ENCODE data around the gene WDR86.

Gene WDR86

DNA sequence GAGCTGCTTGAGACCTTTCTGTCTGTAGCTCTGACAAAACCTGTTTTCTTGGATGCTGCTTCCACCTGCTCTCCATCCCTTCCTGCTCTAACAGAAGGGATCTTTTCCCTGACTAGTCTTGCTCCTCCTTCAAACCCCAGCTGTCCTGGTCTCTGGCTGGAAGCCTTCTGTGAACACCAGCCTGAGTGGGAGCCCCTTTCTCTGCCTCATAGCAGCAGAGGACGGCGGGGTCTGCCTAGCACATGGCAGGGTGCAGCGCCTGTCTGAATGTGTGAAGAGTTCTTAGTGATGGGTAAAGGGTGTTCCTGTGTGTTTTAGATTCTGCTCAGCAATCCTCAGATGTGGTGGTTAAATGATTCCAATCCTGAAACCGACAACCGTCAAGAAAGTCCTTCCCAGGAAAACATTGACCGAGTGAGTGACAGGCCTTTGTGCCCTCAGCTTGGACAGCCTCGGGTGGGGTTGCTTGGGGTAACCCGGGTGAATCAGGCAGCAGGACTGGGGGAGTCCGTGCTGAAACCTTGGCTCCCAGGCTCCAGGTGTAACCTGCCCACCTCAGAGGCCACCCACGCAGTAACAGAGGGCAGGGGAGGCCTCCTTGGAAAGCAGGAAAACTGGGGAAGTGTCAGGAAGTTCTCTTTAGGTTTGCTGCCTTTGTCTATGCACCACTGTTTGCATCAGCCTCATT lies 34.2 kb downstream of the WDR86 start:
- Histone ChIP-seq H3K36me3 (ENCODE audit: control insufficient read depth, insufficient read depth, low read length) (no peaks in the 10 kb centered on the region), H3K27me3 (ENCODE audit: control insufficient read depth, insufficient read depth, low read length) (peaks cover 1% of the 10 kb centered on the region), H3K4me3 (ENCODE audit: low read length) (no peak overlapping the region), H3K9ac (ENCODE audit: low read length) (no peak overlapping the region), H3K4me1 (ENCODE audit: control insufficient read depth, insufficient read depth, low read length) (no peaks in the 10 kb centered on the region), H3K9me3 (ENCODE audit: control insufficient read depth, low read length) (no peaks in the 10 kb centered on the region)

DNA sequence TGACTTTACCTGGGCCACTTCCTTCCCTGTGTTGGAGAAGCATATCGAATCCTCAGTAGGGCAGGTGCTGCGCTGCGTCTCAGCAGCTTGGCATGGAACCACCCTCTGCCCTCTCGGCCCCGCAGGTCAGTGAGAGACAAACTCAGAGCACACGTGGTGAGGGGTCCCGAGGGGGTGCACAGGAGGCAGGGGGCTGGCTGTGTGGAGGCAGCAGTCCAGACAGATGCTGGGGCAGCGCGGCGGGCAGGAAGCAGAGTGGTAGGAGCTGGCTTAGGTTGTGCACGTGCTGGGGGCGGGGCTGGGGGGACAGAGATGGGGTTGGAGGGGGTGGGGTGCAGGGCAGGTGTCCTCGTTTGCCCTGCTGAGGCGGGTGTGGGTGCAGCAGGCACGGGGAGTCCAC lies 35.1 kb downstream of the WDR86 start:
- peaks cover 4% of the 10 kb centered on the region for H3K36me3 ChIP-seq (ENCODE audit: control insufficient read depth, insufficient read depth, low read length)

DNA sequence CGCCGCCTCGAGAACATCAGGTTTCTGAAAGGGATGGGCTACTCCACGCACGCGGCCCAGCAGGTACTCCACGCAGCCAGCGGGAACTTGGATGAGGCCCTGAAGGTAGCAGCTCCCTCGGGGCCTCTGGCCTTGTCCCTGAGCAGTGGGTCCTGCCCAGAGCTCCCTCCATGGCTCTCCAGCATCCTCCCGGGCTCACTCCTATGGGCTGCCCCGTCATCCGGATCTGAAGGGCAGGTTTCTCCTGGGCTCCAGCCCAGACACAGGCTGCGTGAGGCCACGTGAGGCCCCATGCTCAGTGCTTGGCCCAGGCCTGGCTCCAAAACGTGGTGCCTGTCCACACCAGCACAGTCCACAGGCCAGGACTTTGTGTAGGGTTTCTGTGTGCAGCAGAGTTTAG lies 35.7 kb downstream of the WDR86 start:
- H3K9me3 ChIP-seq (ENCODE audit: control insufficient read depth, low read length) = no peaks in the 10 kb centered on the region
- H3K4me1 ChIP-seq (ENCODE audit: control insufficient read depth, insufficient read depth, low read length) = no peaks in the 10 kb centered on the region
- peaks cover 5% of the 10 kb centered on the region for H3K36me3 ChIP-seq (ENCODE audit: control insufficient read depth, insufficient read depth, low read length)
- H3K27me3 ChIP-seq (ENCODE audit: control insufficient read depth, insufficient read depth, low read length) = no peaks in the 10 kb centered on the region
- H3K4me3 ChIP-seq (ENCODE audit: low read length) = no peak overlapping the region
- H3K9ac ChIP-seq (ENCODE audit: low read length) = no peak overlapping the region

More for the DNA sequence above, 35.1 kb downstream of the WDR86 start:
- H3K4me1 ChIP-seq (ENCODE audit: control insufficient read depth, insufficient read depth, low read length) = no peaks in the 10 kb centered on the region
- H3K27me3 ChIP-seq (ENCODE audit: control insufficient read depth, insufficient read depth, low read length) = no peaks in the 10 kb centered on the region
- H3K9ac ChIP-seq (ENCODE audit: low read length) = no peak overlapping the region
- no peaks in the 10 kb centered on the region for H3K9me3 ChIP-seq (ENCODE audit: control insufficient read depth, low read length)
- no peak overlapping the region for H3K4me3 ChIP-seq (ENCODE audit: low read length)

DNA sequence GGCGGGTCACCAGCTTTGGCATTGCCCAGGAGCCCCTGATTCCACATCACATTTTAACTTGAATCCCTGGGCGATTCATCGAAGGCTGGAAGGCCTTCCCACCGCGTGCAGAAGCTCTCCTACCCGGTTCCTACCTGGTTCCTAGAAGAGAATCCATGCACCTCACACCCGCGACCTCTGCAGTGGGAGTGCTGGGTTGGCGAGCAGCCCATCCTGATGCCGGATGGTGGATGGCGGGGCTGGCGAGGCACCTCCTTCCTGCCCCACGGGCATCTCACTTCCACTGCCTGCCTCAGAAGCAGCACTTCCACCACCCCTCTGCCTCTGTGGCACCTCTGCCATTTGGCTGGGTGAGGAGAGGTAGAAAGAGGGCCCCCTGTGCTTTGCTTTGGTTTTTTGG lies 36.2 kb downstream of the WDR86 start:
- no peaks in the 10 kb centered on the region for H3K4me1 ChIP-seq (ENCODE audit: control insufficient read depth, insufficient read depth, low read length)
- H3K9ac ChIP-seq (ENCODE audit: low read length) = no peak overlapping the region
- no peaks in the 10 kb centered on the region for H3K9me3 ChIP-seq (ENCODE audit: control insufficient read depth, low read length)
- no peak overlapping the region for H3K4me3 ChIP-seq (ENCODE audit: low read length)
- H3K27me3 ChIP-seq (ENCODE audit: control insufficient read depth, insufficient read depth, low read length) = no peaks in the 10 kb centered on the region
- peaks cover 5% of the 10 kb centered on the region for H3K36me3 ChIP-seq (ENCODE audit: control insufficient read depth, insufficient read depth, low read length)

DNA sequence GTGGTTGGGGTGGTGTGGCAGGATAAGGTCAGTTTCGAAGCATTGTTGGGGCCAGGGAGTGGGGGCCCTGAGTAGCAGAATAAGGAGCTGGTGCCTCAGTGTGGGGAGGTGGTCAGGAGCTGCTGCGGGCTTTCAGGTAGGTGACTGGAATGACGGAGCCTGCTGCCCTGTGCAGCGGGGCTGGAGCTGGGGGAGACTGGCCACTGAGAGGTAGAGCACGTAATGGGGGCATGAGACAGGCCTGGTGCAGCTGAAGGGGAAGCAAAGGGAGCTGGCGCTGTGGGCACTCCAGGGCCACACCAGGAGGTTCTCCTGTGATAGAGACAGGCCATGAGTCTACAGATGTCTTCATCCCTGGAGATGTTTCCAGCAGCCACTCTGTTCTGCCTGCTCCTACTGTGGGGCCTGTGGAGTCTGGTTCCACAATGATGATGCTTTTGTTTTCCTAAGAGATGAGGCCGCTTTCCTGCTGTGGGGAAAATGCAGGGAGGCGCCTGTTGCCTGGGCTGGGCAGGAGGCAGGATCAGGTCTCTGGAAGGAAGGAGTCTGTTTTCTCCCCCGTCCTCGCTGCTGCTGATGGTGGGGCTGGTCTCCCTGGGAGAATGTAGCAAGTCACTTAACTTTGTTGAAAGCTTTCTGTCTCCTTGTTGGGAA lies 37.1 kb downstream of the WDR86 start:
- no peak overlapping the region for H3K9ac ChIP-seq (ENCODE audit: low read length)
- H3K4me1 ChIP-seq (ENCODE audit: control insufficient read depth, insufficient read depth, low read length) = peaks cover 4% of the 10 kb centered on the region
- H3K36me3 ChIP-seq (ENCODE audit: control insufficient read depth, insufficient read depth, low read length) = peaks cover 5% of the 10 kb centered on the region
- H3K27me3 ChIP-seq (ENCODE audit: control insufficient read depth, insufficient read depth, low read length) = no peaks in the 10 kb centered on the region
- no peak overlapping the region for H3K4me3 ChIP-seq (ENCODE audit: low read length)
- no peaks in the 10 kb centered on the region for H3K9me3 ChIP-seq (ENCODE audit: control insufficient read depth, low read length)

DNA sequence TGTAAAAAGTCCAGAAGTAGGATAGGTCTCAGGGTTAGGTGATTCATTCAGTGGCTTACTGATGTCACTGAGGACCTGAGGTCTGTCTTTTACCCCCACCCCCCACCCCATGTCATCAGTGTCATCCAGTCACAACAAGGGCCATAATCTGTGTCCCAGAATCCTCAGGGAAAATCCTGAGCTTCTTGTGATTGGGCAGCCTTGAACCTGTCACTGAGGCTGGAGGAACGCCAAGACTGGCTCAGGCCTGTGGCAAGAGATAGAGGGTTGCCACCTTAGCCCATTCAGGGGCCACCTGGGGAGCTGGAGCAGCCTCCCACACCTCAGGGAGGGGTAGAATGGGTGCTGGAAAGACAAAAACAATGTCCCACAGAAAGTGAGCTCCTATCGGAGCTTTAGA lies 38.6 kb downstream of the WDR86 start:
- Histone ChIP-seq H3K4me1 (ENCODE audit: control insufficient read depth, insufficient read depth, low read length) (peaks cover 4% of the 10 kb centered on the region), H3K9me3 (ENCODE audit: control insufficient read depth, low read length) (no peaks in the 10 kb centered on the region), H3K9ac (ENCODE audit: low read length) (no peak overlapping the region), H3K36me3 (ENCODE audit: control insufficient read depth, insufficient read depth, low read length) (peaks cover 5% of the 10 kb centered on the region), H3K27me3 (ENCODE audit: control insufficient read depth, insufficient read depth, low read length) (no peaks in the 10 kb centered on the region), H3K4me3 (ENCODE audit: low read length) (no peak overlapping the region)

DNA sequence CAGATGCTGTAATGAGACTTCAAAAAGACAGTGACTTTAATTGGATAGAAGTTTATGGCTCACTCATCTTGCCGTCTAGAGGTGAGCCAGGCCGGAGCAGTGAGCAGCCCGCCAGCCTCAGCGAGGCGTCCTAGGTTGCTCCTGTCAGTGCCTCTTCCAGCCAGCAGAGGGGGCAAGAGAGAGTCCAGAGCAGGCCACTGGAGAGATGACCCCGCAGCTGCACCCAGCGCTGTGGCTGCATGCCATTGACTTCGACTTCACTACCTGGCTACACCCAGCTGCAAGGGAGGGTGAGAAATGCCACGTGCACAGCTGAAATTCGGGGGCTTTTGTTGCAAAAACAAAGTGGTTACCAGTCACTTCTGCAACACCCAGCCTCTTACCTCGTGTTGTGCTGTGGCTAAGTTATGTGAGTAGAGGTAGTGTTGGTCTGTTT lies 41.7 kb downstream of the WDR86 start:
- no peak overlapping the region for H3K4me3 ChIP-seq (ENCODE audit: low read length)
- no peak overlapping the region for H3K9ac ChIP-seq (ENCODE audit: low read length)
- peaks cover 5% of the 10 kb centered on the region for H3K36me3 ChIP-seq (ENCODE audit: control insufficient read depth, insufficient read depth, low read length)
- H3K4me1 ChIP-seq (ENCODE audit: control insufficient read depth, insufficient read depth, low read length) = peaks cover 4% of the 10 kb centered on the region
- no peaks in the 10 kb centered on the region for H3K27me3 ChIP-seq (ENCODE audit: control insufficient read depth, insufficient read depth, low read length)
- no peaks in the 10 kb centered on the region for H3K9me3 ChIP-seq (ENCODE audit: control insufficient read depth, low read length)

DNA sequence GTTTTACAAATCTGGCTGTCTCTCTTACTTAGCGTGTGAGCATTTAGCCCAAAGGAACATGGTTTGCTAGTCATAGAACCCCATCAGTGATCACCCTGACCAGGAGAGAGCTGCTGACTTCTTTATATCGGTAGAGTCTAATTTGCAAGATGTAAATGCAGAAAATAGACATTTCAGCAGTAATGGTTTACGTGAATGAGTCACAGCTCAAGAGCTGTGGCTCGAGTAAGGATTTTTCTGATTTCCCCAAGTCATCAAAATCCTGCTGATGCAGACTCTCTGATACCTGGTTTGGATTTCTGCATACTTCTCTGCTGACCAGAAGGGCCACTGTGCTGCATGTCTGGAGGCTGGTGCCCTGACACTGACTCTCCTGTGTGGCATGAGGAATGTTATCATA lies 42.6 kb downstream of the WDR86 start:
- Histone ChIP-seq H3K4me3 (ENCODE audit: low read length) (no peak overlapping the region), H3K36me3 (ENCODE audit: control insufficient read depth, insufficient read depth, low read length) (peaks cover 5% of the 10 kb centered on the region), H3K9ac (ENCODE audit: low read length) (no peak overlapping the region), H3K27me3 (ENCODE audit: control insufficient read depth, insufficient read depth, low read length) (no peaks in the 10 kb centered on the region), H3K9me3 (ENCODE audit: control insufficient read depth, low read length) (no peaks in the 10 kb centered on the region), H3K4me1 (ENCODE audit: control insufficient read depth, insufficient read depth, low read length) (peaks cover 4% of the 10 kb centered on the region)

DNA sequence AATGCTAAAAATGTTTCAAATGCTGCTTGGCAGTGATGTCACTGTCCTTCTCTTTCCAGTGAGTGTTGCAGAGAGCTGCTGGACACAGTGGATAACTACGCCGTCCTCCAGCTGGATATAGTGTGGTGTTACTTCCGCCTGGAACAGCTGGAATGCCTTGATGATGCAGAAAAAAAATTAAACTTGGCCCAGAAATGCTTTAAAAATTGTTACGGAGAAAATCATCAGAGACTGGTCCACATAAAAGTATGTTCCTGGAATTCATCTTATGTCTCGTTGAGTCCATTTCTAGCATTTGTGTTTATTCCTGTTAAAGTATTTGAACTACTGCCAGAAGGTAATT lies 43.0 kb downstream of the WDR86 start:
- Histone ChIP-seq H3K27me3 (ENCODE audit: control insufficient read depth, insufficient read depth, low read length) (no peaks in the 10 kb centered on the region), H3K36me3 (ENCODE audit: control insufficient read depth, insufficient read depth, low read length) (peaks cover 5% of the 10 kb centered on the region), H3K4me1 (ENCODE audit: control insufficient read depth, insufficient read depth, low read length) (peaks cover 4% of the 10 kb centered on the region), H3K9ac (ENCODE audit: low read length) (no peak overlapping the region), H3K4me3 (ENCODE audit: low read length) (no peak overlapping the region), H3K9me3 (ENCODE audit: control insufficient read depth, low read length) (no peaks in the 10 kb centered on the region)

DNA sequence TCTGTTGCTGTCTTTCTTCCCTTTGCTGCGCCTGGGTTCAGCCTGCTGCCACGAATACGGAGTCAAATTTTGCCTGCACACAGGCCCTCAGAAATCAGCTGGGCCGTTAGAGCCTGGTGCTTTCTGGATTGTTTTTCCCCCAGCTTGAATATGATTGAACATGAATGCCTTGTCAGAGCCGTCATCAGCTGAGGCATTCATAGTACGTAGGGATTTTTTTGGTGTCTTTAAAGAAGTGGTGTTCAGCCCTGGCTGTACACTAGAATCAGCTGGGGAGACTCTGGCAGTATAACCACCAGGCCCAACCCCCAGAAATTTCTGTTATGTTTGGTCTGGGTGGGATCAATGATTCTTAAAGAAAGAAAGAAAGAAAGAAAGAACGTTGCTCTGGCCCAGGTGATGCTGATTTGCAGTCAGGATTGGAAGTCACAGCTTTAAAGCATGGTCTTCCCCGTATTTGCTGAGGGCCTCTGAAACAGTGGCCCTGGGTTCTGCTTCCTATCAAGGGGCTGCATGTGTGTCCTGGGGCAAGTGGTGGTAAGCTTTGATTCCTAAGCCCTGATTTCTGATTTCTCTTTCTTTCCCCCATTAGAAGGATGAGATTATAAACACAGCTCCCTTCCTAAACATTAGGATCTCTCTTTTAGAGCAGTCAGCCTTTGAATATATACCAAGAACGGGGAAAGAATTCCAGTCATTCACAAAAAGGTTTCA lies 43.5 kb downstream of the WDR86 start:
- peaks cover 5% of the 10 kb centered on the region for H3K36me3 ChIP-seq (ENCODE audit: control insufficient read depth, insufficient read depth, low read length)
- no peaks in the 10 kb centered on the region for H3K9me3 ChIP-seq (ENCODE audit: control insufficient read depth, low read length)
- no peaks in the 10 kb centered on the region for H3K27me3 ChIP-seq (ENCODE audit: control insufficient read depth, insufficient read depth, low read length)
- H3K9ac ChIP-seq (ENCODE audit: low read length) = no peak overlapping the region
- no peak overlapping the region for H3K4me3 ChIP-seq (ENCODE audit: low read length)
- H3K4me1 ChIP-seq (ENCODE audit: control insufficient read depth, insufficient read depth, low read length) = peaks cover 4% of the 10 kb centered on the region

DNA sequence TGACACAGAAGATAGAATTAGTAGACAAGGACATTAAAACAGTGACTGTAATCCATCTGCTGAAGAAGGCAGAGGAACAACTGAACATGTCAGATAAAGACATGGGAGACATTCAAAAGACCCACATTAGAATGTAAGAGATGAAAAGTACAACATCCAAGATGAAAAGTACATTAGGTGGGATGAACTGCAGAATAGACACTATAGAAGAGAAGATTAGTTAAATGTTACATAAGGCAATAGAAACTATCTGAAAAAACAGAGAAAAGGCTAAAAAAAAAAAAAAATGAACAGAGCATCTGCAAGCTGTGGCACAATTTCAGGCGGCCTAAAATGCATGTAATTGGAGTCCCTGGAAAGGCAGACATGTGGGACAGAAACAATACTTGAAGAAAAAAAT lies 46.7 kb downstream of the WDR86 start:
- Histone ChIP-seq H3K4me1 (ENCODE audit: control insufficient read depth, insufficient read depth, low read length) (peaks cover 1% of the 10 kb centered on the region), H3K9ac (ENCODE audit: low read length) (no peak overlapping the region), H3K9me3 (ENCODE audit: control insufficient read depth, low read length) (no peaks in the 10 kb centered on the region), H3K27me3 (ENCODE audit: control insufficient read depth, insufficient read depth, low read length) (no peaks in the 10 kb centered on the region), H3K36me3 (ENCODE audit: control insufficient read depth, insufficient read depth, low read length) (no peaks in the 10 kb centered on the region), H3K4me3 (ENCODE audit: low read length) (no peak overlapping the region)

DNA sequence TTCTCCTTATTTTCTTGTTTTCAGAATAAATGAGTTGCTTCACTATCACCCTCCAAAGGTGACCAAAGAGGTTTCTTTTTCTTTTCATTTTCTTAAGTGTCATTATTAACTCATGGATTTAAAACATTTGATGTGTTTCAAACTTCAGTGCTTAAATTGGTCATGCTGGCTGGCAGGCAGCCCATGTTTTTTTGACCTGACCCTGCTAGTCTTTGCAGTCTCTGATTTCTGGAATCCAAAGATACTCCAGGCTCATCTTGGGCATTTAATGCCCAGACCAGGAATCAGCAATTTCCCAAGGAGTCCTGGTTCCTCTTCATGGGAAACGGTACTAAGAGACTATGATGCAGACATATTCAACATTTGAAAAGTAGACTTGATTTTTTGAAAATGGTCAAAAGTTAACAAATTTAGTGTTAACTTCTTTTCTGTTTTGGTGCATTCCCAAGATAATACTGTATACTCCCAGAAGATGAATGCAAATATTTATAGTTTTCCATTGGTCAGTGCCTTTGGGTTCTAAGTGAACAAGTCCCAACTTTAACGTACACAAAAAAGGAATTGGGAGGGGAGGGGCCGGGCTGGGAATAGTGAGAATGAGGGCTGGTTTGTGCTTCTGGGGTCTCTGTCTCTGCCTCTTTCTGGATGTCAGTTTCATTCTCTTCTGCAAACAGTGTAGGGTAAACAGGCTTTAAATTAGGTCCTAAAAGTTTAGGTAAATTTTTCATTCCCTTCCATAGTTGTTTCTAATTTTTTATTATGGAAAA lies 48.5 kb downstream of the WDR86 start:
- H3K9ac ChIP-seq (ENCODE audit: low read length) = no peak overlapping the region
- H3K4me3 ChIP-seq (ENCODE audit: low read length) = no peak overlapping the region
- peaks cover 3% of the 10 kb centered on the region for H3K36me3 ChIP-seq (ENCODE audit: control insufficient read depth, insufficient read depth, low read length)
- H3K9me3 ChIP-seq (ENCODE audit: control insufficient read depth, low read length) = no peaks in the 10 kb centered on the region
- H3K27me3 ChIP-seq (ENCODE audit: control insufficient read depth, insufficient read depth, low read length) = no peaks in the 10 kb centered on the region
- no peaks in the 10 kb centered on the region for H3K4me1 ChIP-seq (ENCODE audit: control insufficient read depth, insufficient read depth, low read length)
